ENCODE measurements around the gene CEP170B. TPM values are rescaled to one million over a fixed set of nuclear protein-coding genes. Genes with fewer than 3 reads are reported as not detected.
A peak's percentile ranks its signal among the peaks of the same experiment; 100 is the strongest.

The CEP170B gene
- total RNA-seq, 1 donor from 2014 or later: 80.4 TPM

GRCh38 chr14:104868811-104869572 lies 3.9 kb downstream of the CEP170B start:
- Mint-ChIP-seq H3K27me3 (ENCODE audit: unreplicated experiment) (peaks cover 11% of the 10 kb centered on the region), H3K4me3 (ENCODE audit: unreplicated experiment) (no peak overlapping the region), H3K36me3 (ENCODE audit: unreplicated experiment) (no peaks in the 10 kb centered on the region), H3K4me1 (ENCODE audit: low read depth, unreplicated experiment) (peaks cover 15% of the 10 kb centered on the region), H3K9me3 (ENCODE audit: unreplicated experiment) (peaks cover 8% of the 10 kb centered on the region), H3K27ac (ENCODE audit: unreplicated experiment) (no peak overlapping the region)
- peak; percentile 12 for DNase-seq
- no peak for TF ChIP-seq CTCF (IDR thresholded peaks at IDR 0.05; ENCODE audit: partially characterized antibody, unreplicated experiment)

- Mint-ChIP-seq H3K27me3 (ENCODE audit: unreplicated experiment) (peaks cover 8% of the 10 kb centered on the region), H3K27ac (ENCODE audit: unreplicated experiment) (peak overlapping the region; percentile 33), H3K36me3 (ENCODE audit: unreplicated experiment) (no peaks in the 10 kb centered on the region), H3K4me1 (ENCODE audit: low read depth, unreplicated experiment) (peaks cover 15% of the 10 kb centered on the region), H3K4me3 (ENCODE audit: unreplicated experiment) (no peak overlapping the region), H3K9me3 (ENCODE audit: unreplicated experiment) (peaks cover 8% of the 10 kb centered on the region)
- TF ChIP-seq CTCF (IDR thresholded peaks at IDR 0.05; ENCODE audit: partially characterized antibody, unreplicated experiment): no peak
- no peak for DNase-seq
Measured at GRCh38 chr14:104869669-104870367, 4.8 kb downstream of the CEP170B start.

- Mint-ChIP-seq H3K4me3 (ENCODE audit: unreplicated experiment) (no peak overlapping the region), H3K9me3 (ENCODE audit: unreplicated experiment) (peaks cover 8% of the 10 kb centered on the region), H3K36me3 (ENCODE audit: unreplicated experiment) (no peaks in the 10 kb centered on the region), H3K27ac (ENCODE audit: unreplicated experiment) (no peak overlapping the region), H3K27me3 (ENCODE audit: unreplicated experiment) (peaks cover 8% of the 10 kb centered on the region), H3K4me1 (ENCODE audit: low read depth, unreplicated experiment) (peaks cover 15% of the 10 kb centered on the region)
- peak; percentile 66 for DNase-seq
- peak; percentile 60 for TF ChIP-seq CTCF (IDR thresholded peaks at IDR 0.05; ENCODE audit: partially characterized antibody, unreplicated experiment)
Measured at GRCh38 chr14:104870368-104871144, 5.5 kb downstream of the CEP170B start.

- Mint-ChIP-seq H3K9me3 (ENCODE audit: unreplicated experiment) (peaks cover 8% of the 10 kb centered on the region), H3K27ac (ENCODE audit: unreplicated experiment) (no peak overlapping the region), H3K27me3 (ENCODE audit: unreplicated experiment) (peaks cover 8% of the 10 kb centered on the region), H3K4me3 (ENCODE audit: unreplicated experiment) (no peak overlapping the region), H3K36me3 (ENCODE audit: unreplicated experiment) (no peaks in the 10 kb centered on the region), H3K4me1 (ENCODE audit: low read depth, unreplicated experiment) (peaks cover 15% of the 10 kb centered on the region)
- TF ChIP-seq CTCF (IDR thresholded peaks at IDR 0.05; ENCODE audit: partially characterized antibody, unreplicated experiment): no peak
- peak; percentile 17 for DNase-seq
Measured at GRCh38 chr14:104871145-104871655, 6.1 kb downstream of the CEP170B start.

Data from glutamatergic neuron (in vitro differentiated cells).